ENCODE results near the gene ASXL2.

Gene ASXL2

GRCh38 chr2:25699216-25699615 is 179.1 kb downstream of the ASXL2 start:
- H3K4me3 ChIP-seq (ENCODE audit: low read length), result no peak overlapping the region
- H3K27me3 ChIP-seq (replicated peaks; ENCODE audit: insufficient read depth, low read length), result no peaks in the 10 kb centered on the region
- H3F3A ChIP-seq (ENCODE audit: insufficient read depth, low read length), result no peaks in the 10 kb centered on the region
- H4K20me1 ChIP-seq (ENCODE audit: insufficient read depth, low read length), result no peaks in the 10 kb centered on the region
- no peak for DNase-seq
- peaks cover 7% of the 10 kb centered on the region; the same call in 1 of the 2 replicates for H3K4me1 ChIP-seq (ENCODE audit: low read length)
- H3K9me3 ChIP-seq (replicated peaks; ENCODE audit: insufficient read depth, low read length), result no peaks in the 10 kb centered on the region
- H3K79me2 ChIP-seq (ENCODE audit: low read length), result no peaks in the 10 kb centered on the region
- H2AFZ ChIP-seq (ENCODE audit: low read length), result no peak overlapping the region
- H3K36me3 ChIP-seq (replicated peaks; ENCODE audit: insufficient read depth, low read length), result no peaks in the 10 kb centered on the region
- no peaks in the 10 kb centered on the region for H3K9me2 ChIP-seq (replicated peaks; ENCODE audit: insufficient read depth, low read length)
- H3K27ac ChIP-seq (ENCODE audit: low read length), result no peak overlapping the region
- H3K4me2 ChIP-seq (ENCODE audit: low read depth, low read length), result no peak overlapping the region
- H3K9ac ChIP-seq (ENCODE audit: low read length), result no peak overlapping the region
- TF ChIP-seq EZH2phosphoT487 (IDR thresholded peaks at IDR 0.05; ENCODE audit: low read length) (no peak), EZH2 (optimal IDR thresholded peaks at IDR 0.05; ENCODE audit: low read depth, low read length) (no peak), CTCF (IDR thresholded peaks at IDR 0.05; ENCODE audit: low read length) (no peak)

GRCh38 chr2:25698752-25699151 is 179.5 kb downstream of the ASXL2 start:
- H3K9me3 ChIP-seq (replicated peaks; ENCODE audit: insufficient read depth, low read length), result no peaks in the 10 kb centered on the region
- H3K9ac ChIP-seq (ENCODE audit: low read length), result no peak overlapping the region
- no peak for DNase-seq
- no peaks in the 10 kb centered on the region for H3K9me2 ChIP-seq (replicated peaks; ENCODE audit: insufficient read depth, low read length)
- H3K4me3 ChIP-seq (ENCODE audit: low read length), result no peak overlapping the region
- H3F3A ChIP-seq (ENCODE audit: insufficient read depth, low read length), result no peaks in the 10 kb centered on the region
- H3K4me2 ChIP-seq (ENCODE audit: low read depth, low read length), result no peak overlapping the region
- H2AFZ ChIP-seq (ENCODE audit: low read length), result no peak overlapping the region
- no peak for TF ChIP-seq EZH2phosphoT487 (IDR thresholded peaks at IDR 0.05; ENCODE audit: low read length)
- TF ChIP-seq CTCF (IDR thresholded peaks at IDR 0.05; ENCODE audit: low read length), result no peak
- TF ChIP-seq EZH2 (optimal IDR thresholded peaks at IDR 0.05; ENCODE audit: low read depth, low read length), result no peak
- H3K36me3 ChIP-seq (replicated peaks; ENCODE audit: insufficient read depth, low read length), result no peaks in the 10 kb centered on the region
- H3K27me3 ChIP-seq (replicated peaks; ENCODE audit: insufficient read depth, low read length), result no peaks in the 10 kb centered on the region
- H3K4me1 ChIP-seq (ENCODE audit: low read length), result peaks cover 7% of the 10 kb centered on the region; the same call in 1 of the 2 replicates
- H4K20me1 ChIP-seq (ENCODE audit: insufficient read depth, low read length), result no peaks in the 10 kb centered on the region
- no peaks in the 10 kb centered on the region for H3K79me2 ChIP-seq (ENCODE audit: low read length)
- H3K27ac ChIP-seq (ENCODE audit: low read length), result no peak overlapping the region

GRCh38 chr2:25697559-25698341 is 180.5 kb downstream of the ASXL2 start:
- no peak for DNase-seq
- no peak overlapping the region for H3K4me2 ChIP-seq (ENCODE audit: low read depth, low read length)
- H3K9me3 ChIP-seq (replicated peaks; ENCODE audit: insufficient read depth, low read length), result no peaks in the 10 kb centered on the region

More at GRCh38 chr2:25697559-25698341, 180.5 kb downstream of the ASXL2 start:
- no peaks in the 10 kb centered on the region for H3K36me3 ChIP-seq (replicated peaks; ENCODE audit: insufficient read depth, low read length)
- H3K4me1 ChIP-seq (ENCODE audit: low read length), result peaks cover 7% of the 10 kb centered on the region; the same call in 1 of the 2 replicates
- H4K20me1 ChIP-seq (ENCODE audit: insufficient read depth, low read length), result no peaks in the 10 kb centered on the region
- no peaks in the 10 kb centered on the region for H3K9me2 ChIP-seq (replicated peaks; ENCODE audit: insufficient read depth, low read length)
- H3K79me2 ChIP-seq (ENCODE audit: low read length), result no peaks in the 10 kb centered on the region
- H3K4me3 ChIP-seq (ENCODE audit: low read length), result no peak overlapping the region
- no peaks in the 10 kb centered on the region for H3K27me3 ChIP-seq (replicated peaks; ENCODE audit: insufficient read depth, low read length)
- no peak overlapping the region for H2AFZ ChIP-seq (ENCODE audit: low read length)
- H3K27ac ChIP-seq (ENCODE audit: low read length), result no peak overlapping the region
- TF ChIP-seq EZH2 (optimal IDR thresholded peaks at IDR 0.05; ENCODE audit: low read depth, low read length) (no peak), EZH2phosphoT487 (IDR thresholded peaks at IDR 0.05; ENCODE audit: low read length) (no peak), CTCF (IDR thresholded peaks at IDR 0.05; ENCODE audit: low read length) (no peak)
- H3K9ac ChIP-seq (ENCODE audit: low read length), result no peak overlapping the region
- H3F3A ChIP-seq (ENCODE audit: insufficient read depth, low read length), result no peaks in the 10 kb centered on the region
